GM12878 (cell line): ENCODE results near the gene FOXP4. TPM values are rescaled to one million over a fixed set of nuclear protein-coding genes. Genes with fewer than 3 reads are reported as not detected.

Source experiments
- ATAC-seq: fragments of 200-7000 bp; cut with Tn5 transposase; 3 replicates; pipeline ENCODE4 v1.9.1; 2020; ENCODE audit warnings: mild to moderate bottlenecking, moderate library complexity
- BruUV-seq: library from RNA; stranded (reverse); fragments of 400-500 nt; replicated peaks from 2 replicates; lab custom pipeline; 2021; lab: Mats Ljungman, UMichigan
- CTCF ChIA-PET: fragments of 300-600 bp; sonication (Branson Sonifier 250); formaldehyde crosslinking; extraction: SDS; loops from one replicate; lab custom pipeline; 2021; ENCODE audit warnings: inconsistent platforms; lab: Yijun Ruan, JAX
- POLR2A ChIA-PET: fragments of 350-600 bp; formaldehyde crosslinking; extraction: SDS; loops from one replicate; lab custom pipeline; 2021; ENCODE audit warnings: inconsistent platforms; lab: Charles Lee
- RAD21 ChIA-PET: fragments of 300-600 bp; sonication (Branson Sonifier 250); formaldehyde crosslinking; loops from one replicate; lab custom pipeline; 2023; ENCODE audit warnings: antibody characterized with exemption; ENCODE audit not compliant: unreplicated experiment; lab: Charles Lee
- SMC1A ChIA-PET: fragments of 300-600 bp; sonication (Branson Sonifier 250); formaldehyde crosslinking; loops from one replicate; lab custom pipeline; 2023; ENCODE audit not compliant: unreplicated experiment, uncharacterized antibody; lab: Charles Lee
- DNase-seq: peaks from one replicate; pipeline ENCODE4 v3.0.0-alpha.2; 2011; ENCODE audit warnings: low read depth, low spot score
- FAIRE-seq: peaks from 3 replicates; lab custom pipeline; 2011; peaks lifted over from hg19 to GRCh38; lab: Jason Lieb, UNC
- H2AFZ ChIP-seq: 2 replicates; pipeline ENCODE4 v1.6.0; 2011; ENCODE audit warnings: low read depth, low read length, control low read depth; ENCODE audit not compliant: control insufficient read depth
- H3K27ac ChIP-seq: 2 replicates; pipeline ENCODE4 v1.5.1; 2011; ENCODE audit warnings: control low read depth; ENCODE audit not compliant: control insufficient read depth, insufficient read depth
- H3K27me3 ChIP-seq, 2 experiments: replicated peaks in 1 of 2; 2 replicates each; pipeline versions ENCODE4 v1.6.0 to v1.6.1; 2011; ENCODE audit warnings: low read length in 1 of 2; ENCODE audit not compliant: control insufficient read depth in 2 of 2, insufficient read depth in 2 of 2
- H3K36me3 ChIP-seq, 2 experiments: 2 replicates each; pipeline ENCODE4 v1.5.1; 2011; ENCODE audit warnings: low read length in 1 of 2; ENCODE audit not compliant: control insufficient read depth in 2 of 2, insufficient read depth in 2 of 2
- H3K4me1 ChIP-seq: 2 replicates; pipeline ENCODE4 v1.6.1; 2011; ENCODE audit warnings: mild to moderate bottlenecking, low read length, moderate library complexity, mixed read lengths; ENCODE audit not compliant: control insufficient read depth, insufficient read depth
- H3K4me2 ChIP-seq: 2 replicates; pipeline ENCODE4 v1.6.0; 2011; ENCODE audit warnings: control low read depth; ENCODE audit not compliant: control insufficient read depth, insufficient read depth
- H3K4me3 ChIP-seq: fragments of 200-600 bp; sonication (generic); 2 replicates; pipeline ENCODE4 v1.5.1; 2016
- H3K79me2 ChIP-seq: 2 replicates; pipeline ENCODE4 v1.6.0; 2011; ENCODE audit warnings: low read length; ENCODE audit not compliant: control insufficient read depth, insufficient read depth
- H3K9ac ChIP-seq: 2 replicates; pipeline ENCODE4 v1.8.0; 2011; ENCODE audit warnings: low read length, control low read depth, mixed read lengths; ENCODE audit not compliant: control insufficient read depth, insufficient read depth
- H3K9me3 ChIP-seq: replicated peaks from 3 replicates; pipeline ENCODE4 v1.5.1; 2011; ENCODE audit warnings: mild to moderate bottlenecking, low read length; ENCODE audit not compliant: control insufficient read depth, insufficient read depth
- H4K20me1 ChIP-seq: 2 replicates; pipeline ENCODE4 v1.6.0; 2011; ENCODE audit not compliant: control insufficient read depth, insufficient read depth
- ATF7 ChIP-seq: fragments of 450-650 bp; IDR thresholded peaks from 2 replicates; pipeline ENCODE4 v1.6.1; 2016; ENCODE audit warnings: low read depth, mild to moderate bottlenecking
- CHD2 ChIP-seq: IDR thresholded peaks from 2 replicates; pipeline ENCODE4 v1.6.1; 2011; ENCODE audit warnings: low read depth, low read length, improper control_type of control experiment, borderline replicate concordance
- SPI1 ChIP-seq: IDR thresholded peaks from 2 replicates; pipeline ENCODE4 v1.6.1; 2011; ENCODE audit warnings: low read depth, mild to moderate bottlenecking, low read length, moderate library complexity, borderline replicate concordance; ENCODE audit not compliant: insufficient read depth
- TARDBP ChIP-seq: IDR thresholded peaks from 2 replicates; pipeline ENCODE4 v1.6.1; 2016; ENCODE audit warnings: borderline replicate concordance
- WGBS: methylation state at CpG from one replicate; pipeline ENCODE4 v1.1.6; 2016; ENCODE audit warnings: low lambda C conversion rate; ENCODE audit not compliant: insufficient replicate concordance, insufficient coverage; ENCODE audit errors: missing lambda C conversion rate; 5-methylcytosine and 5-hydroxymethylcytosine counted together
- in situ Hi-C: fragments of 300-500 bp; cut with MboI; formaldehyde crosslinking; loops from 9 replicates; pipeline ENCODE4 v1.14.3; 2018; ENCODE audit warnings: mixed read lengths
- intact Hi-C: fragments of 100-400 bp; cut with micrococcal nuclease; formaldehyde crosslinking; loops from one replicate; pipeline ENCODE4 v1.14.2; 2022; ENCODE audit not compliant: unreplicated experiment
- polyA plus RNA-seq, 11 experiments: library from polyadenylated mRNA; depleted of rRNA in 4 of 11; unstranded in 6 of 11; stranded (reverse) in 5 of 11; fragments of >200 nt; fragmentation: Nextera tagmentation in 4 of 11; fragmentation: Illumina TruSeq in 1 of 11; extraction: Ambion mirVana in 4 of 11; extraction: Trizol in 1 of 11; gene quantifications; 1 replicate in 1 of 11; 2 replicates in 10 of 11; pipeline versions ENCODE4 v1.2.1 to v1.2.3, GENCODE V29; 2011 to 2016; ENCODE audit warnings: inconsistent platforms in 2 of 11, missing spikeins in 2 of 11, low read depth in 1 of 11
- total RNA-seq, 4 experiments: library from RNA; depleted of rRNA in 3 of 4; stranded (reverse); fragments of >200 nt in 3 of 4; fragmentation: Illumina TruSeq in 1 of 4; extraction: Trizol in 1 of 4; gene quantifications; 2 replicates each; pipeline versions ENCODE4 v1.2.1 to v1.2.3, GENCODE V29; 2013 to 2021
- TF ChIP-seq, protein P1 (sequence below): fragments of 450-650 bp; IDR thresholded peaks from 2 replicates; pipeline ENCODE4 v1.6.1; 2017; ENCODE audit warnings: low read depth, mild to moderate bottlenecking, moderate library complexity
- TF ChIP-seq, protein P2 (sequence below): fragments of 450-650 bp; IDR thresholded peaks from 2 replicates; pipeline ENCODE4 v1.6.1; 2016; ENCODE audit warnings: mild to moderate bottlenecking
- TF ChIP-seq, protein P3 (sequence below): fragments of 450-650 bp; formaldehyde crosslinking; IDR thresholded peaks from 2 replicates; pipeline ENCODE4 v1.5.0; 2022; ENCODE audit warnings: mild to moderate bottlenecking, missing genetic modification characterization

The FOXP4 gene
- total and polyA plus RNA-seq, 10 of the 15 experiments (the other 5 are each of a cell fraction or from before 2014, with no cell fraction given) = 0.31 to 46.1 (median 2.3) TPM

DNA sequence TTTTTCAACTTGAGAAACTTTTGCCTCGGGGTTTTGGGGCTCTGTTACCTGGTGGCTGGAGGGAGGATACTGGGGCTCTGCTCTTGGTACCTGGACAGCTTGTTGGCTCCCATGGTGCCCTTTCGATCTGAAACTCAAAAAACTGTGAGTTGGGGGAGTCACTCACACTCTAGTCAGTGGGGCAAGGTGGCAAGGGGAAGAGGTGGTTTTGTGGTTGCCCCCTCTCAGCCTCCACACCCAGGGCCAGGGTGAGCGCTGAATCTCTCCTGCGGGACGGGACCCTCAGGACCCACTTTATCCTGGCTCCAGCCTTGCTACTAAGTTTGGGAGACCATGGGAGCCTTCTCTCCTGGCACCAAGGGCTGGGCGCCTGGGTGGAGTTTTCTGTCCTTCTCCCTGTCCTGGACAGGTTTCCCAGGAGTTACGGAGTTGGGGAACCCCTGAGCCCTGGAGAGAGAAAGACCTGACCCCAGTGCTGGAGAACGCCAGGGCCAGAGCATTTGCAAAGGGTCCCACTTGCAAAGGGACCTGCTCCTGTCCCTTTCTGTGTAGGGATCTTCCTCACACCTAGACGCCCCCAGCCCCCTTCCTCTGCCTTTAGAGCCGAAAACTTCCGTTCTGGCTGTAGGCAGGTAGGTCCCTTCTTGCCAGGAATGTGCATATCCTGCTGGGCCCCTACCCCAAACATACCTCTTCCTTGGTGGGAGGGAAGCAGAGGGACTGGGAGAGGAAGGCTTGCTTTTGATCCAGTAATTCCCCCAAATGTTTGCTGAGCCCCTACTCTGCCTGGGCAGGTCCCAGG lies 2.9 kb downstream of the FOXP4 start:
- no peak overlapping the region for H2AFZ ChIP-seq
- H3K27me3 ChIP-seq = no peaks in the 10 kb centered on the region
- H3K9ac ChIP-seq = peak overlapping the region; percentile 71; the same call in 1 of the 2 replicates
- H4K20me1 ChIP-seq = peaks cover 35% of the 10 kb centered on the region
- peaks cover 15% of the 10 kb centered on the region for H3K4me1 ChIP-seq
- H3K9me3 ChIP-seq = no peaks in the 10 kb centered on the region
- ATAC-seq = no peak
- POLR2A ChIA-PET = interaction anchor here (0.7 to 1.8 kb wide), 3 partner anchors 10 to 20 kb away, joined by 4 to 6 read pairs (median 4); no protein-coding TSS in a partner anchor
- no peak overlapping the region for H3K27ac ChIP-seq
- in situ Hi-C loops = no loop called here
- intact Hi-C loops = loop anchor here (5.0 kb wide), 4 partner anchors 43 to 183 kb away; no protein-coding TSS in a partner anchor
- WGBS = 58% methylated on average over 11 of the region's 11 CpGs
- DNase-seq = no peak
- H3K79me2 ChIP-seq = peaks cover 37% of the 10 kb centered on the region
- FAIRE-seq = no peak
- H3K4me2 ChIP-seq = peak overlapping the region; percentile 64
- TSS peak; percentile 41 for BruUV-seq
- peaks cover 0 to 4% of the 10 kb centered on the region in 2 experiments; a peak in 3 of 4 replicates for H3K36me3 ChIP-seq
- CTCF ChIA-PET = interaction anchor here (1.0 to 1.2 kb wide), 3 partner anchors 46 to 125 kb away, joined by 3 to 4 read pairs (median 3); no protein-coding TSS in a partner anchor
- RAD21 ChIA-PET = interaction anchor here (2.3 to 3.3 kb wide), 2 partner anchors 85 to 87 kb away, joined by 10 to 16 read pairs; no protein-coding TSS in a partner anchor
- peak overlapping the region; percentile 91 for H3K4me3 ChIP-seq
- SMC1A ChIA-PET = interaction anchor here (0.7 to 1.5 kb wide), 2 partner anchors 85 to 126 kb away, joined by 3 to 7 read pairs; no protein-coding TSS in a partner anchor
- TF ChIP-seq, protein P1, sequence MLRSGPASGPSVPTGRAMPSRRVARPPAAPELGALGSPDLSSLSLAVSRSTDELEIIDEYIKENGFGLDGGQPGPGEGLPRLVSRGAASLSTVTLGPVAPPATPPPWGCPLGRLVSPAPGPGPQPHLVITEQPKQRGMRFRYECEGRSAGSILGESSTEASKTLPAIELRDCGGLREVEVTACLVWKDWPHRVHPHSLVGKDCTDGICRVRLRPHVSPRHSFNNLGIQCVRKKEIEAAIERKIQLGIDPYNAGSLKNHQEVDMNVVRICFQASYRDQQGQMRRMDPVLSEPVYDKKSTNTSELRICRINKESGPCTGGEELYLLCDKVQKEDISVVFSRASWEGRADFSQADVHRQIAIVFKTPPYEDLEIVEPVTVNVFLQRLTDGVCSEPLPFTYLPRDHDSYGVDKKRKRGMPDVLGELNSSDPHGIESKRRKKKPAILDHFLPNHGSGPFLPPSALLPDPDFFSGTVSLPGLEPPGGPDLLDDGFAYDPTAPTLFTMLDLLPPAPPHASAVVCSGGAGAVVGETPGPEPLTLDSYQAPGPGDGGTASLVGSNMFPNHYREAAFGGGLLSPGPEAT = 0 out of 2 replicates have a peak, but pooled peaks have one; percentile 9
- TF ChIP-seq ATF7 (0 out of 2 replicates have a peak, but pooled peaks have one; percentile 1), TARDBP (0 out of 2 replicates have a peak, but pooled peaks have one; percentile 8), CHD2 (no peak), SPI1 (0 out of 2 replicates have a peak, but pooled peaks have one; percentile 0)
- TF ChIP-seq, protein P2, sequence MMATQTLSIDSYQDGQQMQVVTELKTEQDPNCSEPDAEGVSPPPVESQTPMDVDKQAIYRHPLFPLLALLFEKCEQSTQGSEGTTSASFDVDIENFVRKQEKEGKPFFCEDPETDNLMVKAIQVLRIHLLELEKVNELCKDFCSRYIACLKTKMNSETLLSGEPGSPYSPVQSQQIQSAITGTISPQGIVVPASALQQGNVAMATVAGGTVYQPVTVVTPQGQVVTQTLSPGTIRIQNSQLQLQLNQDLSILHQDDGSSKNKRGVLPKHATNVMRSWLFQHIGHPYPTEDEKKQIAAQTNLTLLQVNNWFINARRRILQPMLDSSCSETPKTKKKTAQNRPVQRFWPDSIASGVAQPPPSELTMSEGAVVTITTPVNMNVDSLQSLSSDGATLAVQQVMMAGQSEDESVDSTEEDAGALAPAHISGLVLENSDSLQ = 0 out of 2 replicates have a peak, but pooled peaks have one; percentile 6
- TF ChIP-seq, protein P3, sequence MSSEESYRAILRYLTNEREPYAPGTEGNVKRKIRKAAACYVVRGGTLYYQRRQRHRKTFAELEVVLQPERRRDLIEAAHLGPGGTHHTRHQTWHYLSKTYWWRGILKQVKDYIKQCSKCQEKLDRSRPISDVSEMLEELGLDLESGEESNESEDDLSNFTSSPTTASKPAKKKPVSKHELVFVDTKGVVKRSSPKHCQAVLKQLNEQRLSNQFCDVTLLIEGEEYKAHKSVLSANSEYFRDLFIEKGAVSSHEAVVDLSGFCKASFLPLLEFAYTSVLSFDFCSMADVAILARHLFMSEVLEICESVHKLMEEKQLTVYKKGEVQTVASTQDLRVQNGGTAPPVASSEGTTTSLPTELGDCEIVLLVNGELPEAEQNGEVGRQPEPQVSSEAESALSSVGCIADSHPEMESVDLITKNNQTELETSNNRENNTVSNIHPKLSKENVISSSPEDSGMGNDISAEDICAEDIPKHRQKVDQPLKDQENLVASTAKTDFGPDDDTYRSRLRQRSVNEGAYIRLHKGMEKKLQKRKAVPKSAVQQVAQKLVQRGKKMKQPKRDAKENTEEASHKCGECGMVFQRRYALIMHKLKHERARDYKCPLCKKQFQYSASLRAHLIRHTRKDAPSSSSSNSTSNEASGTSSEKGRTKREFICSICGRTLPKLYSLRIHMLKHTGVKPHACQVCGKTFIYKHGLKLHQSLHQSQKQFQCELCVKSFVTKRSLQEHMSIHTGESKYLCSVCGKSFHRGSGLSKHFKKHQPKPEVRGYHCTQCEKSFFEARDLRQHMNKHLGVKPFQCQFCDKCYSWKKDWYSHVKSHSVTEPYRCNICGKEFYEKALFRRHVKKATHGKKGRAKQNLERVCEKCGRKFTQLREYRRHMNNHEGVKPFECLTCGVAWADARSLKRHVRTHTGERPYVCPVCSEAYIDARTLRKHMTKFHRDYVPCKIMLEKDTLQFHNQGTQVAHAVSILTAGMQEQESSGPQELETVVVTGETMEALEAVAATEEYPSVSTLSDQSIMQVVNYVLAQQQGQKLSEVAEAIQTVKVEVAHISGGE (CRISPR knock-in tag) = no peak
- TF ChIP-seq, all 136 proteins: peak for 5
